Thoracic aorta (tissue), 2 donors: Measurements from ENCODE around the gene ZFX. TPM values are rescaled to one million over a fixed set of nuclear protein-coding genes. Genes with fewer than 3 reads are reported as not detected.

Experiments used
- ATAC-seq: fragments of 150-250 bp; one replicate; pipeline ENCODE4 v1.8.0; 2017; ENCODE audit warnings: low read depth; ENCODE audit not compliant: insufficient number of reproducible peaks, low FRiP score
- DNase-seq: peaks from one replicate; pipeline ENCODE4 v3.0.0-alpha.2; 2020; ENCODE audit warnings: low spot score
- H3K27ac ChIP-seq, 2 donors: fragments of 200-600 bp; sonication (generic); 1 replicate in 1 of 2; 2 replicates in 1 of 2; pipeline ENCODE4 v1.5.1; 2016; ENCODE audit warnings: mild to moderate bottlenecking in 2 of 2, moderate library complexity in 2 of 2
- H3K27me3 ChIP-seq: fragments of 200-600 bp; sonication (generic); replicated peaks from 2 replicates; pipeline ENCODE4 v1.6.0; 2016; ENCODE audit warnings: mild to moderate bottlenecking; ENCODE audit not compliant: insufficient read depth
- H3K36me3 ChIP-seq: fragments of 200-600 bp; sonication (generic); one replicate; pipeline ENCODE4 v1.5.1; 2016
- H3K4me1 ChIP-seq, 2 donors: fragments of 200-600 bp; sonication (generic); 1 replicate in 1 of 2; 2 replicates in 1 of 2; pipeline versions ENCODE4 v1.5.1 to v1.6.0; 2016; ENCODE audit warnings: low read depth in 2 of 2, mild to moderate bottlenecking in 1 of 2; ENCODE audit not compliant: control insufficient read depth in 1 of 2
- H3K4me3 ChIP-seq: fragments of 200-600 bp; sonication (generic); 2 replicates; pipeline ENCODE4 v1.5.1; 2016; ENCODE audit warnings: mild to moderate bottlenecking
- H3K9me3 ChIP-seq: fragments of 200-600 bp; sonication (generic); 2 replicates; pipeline ENCODE4 v1.5.1; 2016
- CTCF ChIP-seq: fragments of 200-600 bp; sonication (generic); IDR thresholded peaks from one replicate; pipeline ENCODE4 v1.5.1; 2019; ENCODE audit warnings: antibody characterized with exemption
- total RNA-seq, 2 donors: library from RNA; depleted of rRNA; stranded (reverse); fragments of >200 nt; gene quantifications; one replicate each; pipeline versions ENCODE4 v1.1.0 to v1.2.3, GENCODE V29; 2016

ZFX gene
- total RNA-seq, 2 donors from 2014 or later = 38.4 to 39.7 TPM

DNA sequence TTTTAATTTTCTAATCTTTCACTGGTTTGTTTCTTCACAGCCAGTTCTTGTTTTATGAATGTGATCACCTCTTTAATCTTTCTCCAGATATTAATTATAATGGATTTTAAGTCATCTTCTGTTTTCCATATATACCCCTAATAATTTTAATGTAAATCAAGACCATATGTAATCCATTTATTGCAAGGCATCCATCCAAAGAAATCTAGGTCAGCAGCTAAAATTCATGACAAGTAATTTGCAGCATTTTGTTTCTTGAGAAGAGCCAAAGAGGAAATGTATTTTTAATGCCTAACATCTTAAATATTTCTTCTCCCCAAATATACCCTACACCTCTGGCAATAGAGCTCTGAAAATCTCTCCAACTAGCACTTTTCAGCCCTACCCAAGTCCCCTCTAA is 83.3 kb downstream of the ZFX start:
- no peaks in the 10 kb centered on the region for H3K9me3 ChIP-seq
- ATAC-seq (no peak), DNase-seq (no peak)
- H3K27ac ChIP-seq = no peak overlapping the region
- H3K4me3 ChIP-seq = no peak overlapping the region
- no peaks in the 10 kb centered on the region for H3K4me1 ChIP-seq
- TF ChIP-seq CTCF = no peak
- no peaks in the 10 kb centered on the region for H3K36me3 ChIP-seq
- no peaks in the 10 kb centered on the region for H3K27me3 ChIP-seq

- no peak for TF ChIP-seq CTCF
- Histone ChIP-seq H3K4me1 (no peaks in the 10 kb centered on the region), H3K27me3 (no peaks in the 10 kb centered on the region), H3K36me3 (no peaks in the 10 kb centered on the region), H3K27ac (no peak overlapping the region), H3K9me3 (no peaks in the 10 kb centered on the region), H3K4me3 (no peak overlapping the region)
- ATAC-seq (no peak), DNase-seq (no peak)
Measured at GRCh38 chrX:24235084-24235710, 85.7 kb downstream of the ZFX start.

DNA sequence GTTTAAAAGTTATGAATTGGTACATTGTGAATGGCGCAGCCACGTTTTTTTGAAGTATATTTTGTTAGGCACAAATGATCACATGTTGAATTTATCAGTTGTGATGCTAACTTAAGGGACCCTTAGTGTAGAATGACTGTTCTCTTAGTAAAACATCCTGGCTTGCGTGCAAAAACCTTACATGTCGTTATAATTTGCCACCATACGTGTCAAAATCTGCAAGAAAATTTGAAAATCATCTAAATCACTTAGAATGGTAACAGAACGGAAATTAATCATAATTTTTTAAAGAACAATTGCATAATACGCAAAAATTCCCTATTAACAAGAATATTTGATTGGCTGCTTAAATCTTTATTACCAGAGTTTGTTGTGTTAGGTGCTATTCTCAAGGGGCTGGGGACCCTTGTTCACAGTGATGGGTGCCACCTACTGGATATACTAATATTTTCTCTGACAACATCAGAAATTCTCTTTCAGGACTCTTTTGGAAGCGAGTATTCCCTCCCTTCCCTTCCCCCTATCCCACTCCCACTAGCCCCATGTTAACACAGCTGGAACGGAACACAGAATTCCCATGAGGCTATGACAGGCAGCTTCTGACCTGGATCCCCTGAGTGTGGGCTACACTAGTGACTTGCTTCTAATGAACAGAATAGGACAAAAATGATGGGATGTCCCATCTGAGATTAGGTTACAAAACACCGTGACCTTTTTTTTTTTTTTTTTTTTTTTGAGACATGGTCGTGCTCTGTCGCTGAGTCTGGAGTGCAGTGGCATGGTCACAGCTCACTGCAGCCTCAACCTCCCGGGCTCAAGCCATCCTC is 92.5 kb downstream of the ZFX start:
- H3K9me3 ChIP-seq = no peaks in the 10 kb centered on the region
- H3K36me3 ChIP-seq = no peaks in the 10 kb centered on the region
- no peak overlapping the region for H3K27ac ChIP-seq
- H3K4me3 ChIP-seq = no peak overlapping the region
- no peaks in the 10 kb centered on the region for H3K27me3 ChIP-seq
- peaks cover 0 to 9% of the 10 kb centered on the region in 2 donors for H3K4me1 ChIP-seq
- ATAC-seq (no peak), DNase-seq (no peak)
- peak; percentile 18 for TF ChIP-seq CTCF

DNA sequence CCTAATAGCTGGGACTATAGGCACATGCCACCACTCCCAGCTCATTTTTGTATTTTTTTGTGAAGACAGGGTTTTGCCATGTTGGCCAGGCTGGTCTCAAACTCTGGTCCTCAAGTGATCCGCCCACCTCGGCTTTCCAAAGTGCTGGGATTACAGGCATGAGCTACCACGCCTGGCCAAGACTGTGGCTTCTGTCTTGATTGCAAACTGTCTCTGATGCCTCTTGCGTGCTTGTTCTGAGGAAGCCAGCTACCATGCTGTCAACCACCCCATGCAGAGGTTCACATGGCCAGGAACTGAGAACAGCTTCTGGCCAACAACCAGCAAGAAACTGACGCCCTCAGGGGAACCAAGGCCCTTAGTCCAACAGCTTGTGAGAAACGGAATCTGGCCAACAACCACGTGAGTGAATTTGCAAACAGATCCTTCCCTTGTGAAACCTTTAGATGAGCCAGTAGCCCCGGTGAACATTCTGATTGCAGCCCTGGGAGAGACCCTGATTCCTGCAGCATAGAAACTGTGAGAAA is 93.2 kb downstream of the ZFX start:
- Histone ChIP-seq H3K27me3 (no peaks in the 10 kb centered on the region), H3K4me1 (peaks cover 0 to 9% of the 10 kb centered on the region in 2 donors), H3K9me3 (no peaks in the 10 kb centered on the region), H3K27ac (no peak overlapping the region), H3K36me3 (no peaks in the 10 kb centered on the region), H3K4me3 (no peak overlapping the region)
- ATAC-seq = no peak
- TF ChIP-seq CTCF = no peak
- no peak for DNase-seq

GRCh38 chrX:24243188-24243587 is 93.7 kb downstream of the ZFX start:
- Histone ChIP-seq H3K4me1 (peaks cover 0 to 9% of the 10 kb centered on the region in 2 donors), H3K36me3 (no peaks in the 10 kb centered on the region), H3K4me3 (no peak overlapping the region), H3K9me3 (no peaks in the 10 kb centered on the region), H3K27me3 (no peaks in the 10 kb centered on the region), H3K27ac (no peak overlapping the region)
- DNase-seq = no peak
- no peak for TF ChIP-seq CTCF
- ATAC-seq = no peak
